ENCODE measurements around the gene SZRD1.

GRCh38 chr1:16433030-16433429 is 66.0 kb downstream of the SZRD1 start:
- TF ChIP-seq POLR2A (IDR thresholded peaks at IDR 0.05) (no peak), CTCF (IDR thresholded peaks at IDR 0.05) (no peak), POLR2AphosphoS5 (IDR thresholded peaks at IDR 0.05) (no peak), EP300 (IDR thresholded peaks at IDR 0.05) (no peak)
